ENCODE measurements around the gene HES1. TPM values are rescaled to one million over a fixed set of nuclear protein-coding genes. Genes with fewer than 3 reads are reported as not detected.

HES1 gene
- total and polyA plus RNA-seq, 2 experiments from 2014 or later = 42.7 to 60.8 TPM

GRCh38 chr3:194166682-194167479 is 30.9 kb downstream of the HES1 start:
- no peaks in the 10 kb centered on the region for H3K27me3 ChIP-seq (ENCODE audit: insufficient read depth)
- Mint-ChIP-seq H3K27ac (no peak overlapping the region), H3K27me3 (ENCODE audit: insufficient read depth, low read depth, poor library complexity) (peaks cover 8% of the 10 kb centered on the region), H3K4me3 (no peak overlapping the region), H3K4me1 (peaks cover 53% of the 10 kb centered on the region), H3K36me3 (ENCODE audit: low read depth) (no peaks in the 10 kb centered on the region), H3K9me3 (no peaks in the 10 kb centered on the region)
- no peak overlapping the region for H2AFZ ChIP-seq
- peaks cover 15% of the 10 kb centered on the region for H3K4me1 ChIP-seq (ENCODE audit: insufficient read depth)
- no peaks in the 10 kb centered on the region for H3K9me2 ChIP-seq (ENCODE audit: insufficient read depth)
- H3F3A ChIP-seq (replicated peaks; ENCODE audit: low read depth) = no peaks in the 10 kb centered on the region
- no peak overlapping the region for H3K4me3 ChIP-seq
- peak overlapping the region; percentile 37; the same call in 1 of the 2 replicates for H3K4me2 ChIP-seq
- no peaks in the 10 kb centered on the region for H4K20me1 ChIP-seq (replicated peaks; ENCODE audit: insufficient read depth)
- no peak for TF ChIP-seq EZH2 (IDR thresholded peaks at IDR 0.05; ENCODE audit: low read depth, unreplicated experiment)
- H3K27ac ChIP-seq (ENCODE audit: low read depth) = no peak overlapping the region
- ATAC-seq = peak; percentile 47
- H3K79me2 ChIP-seq (replicated peaks; ENCODE audit: insufficient read depth) = no peaks in the 10 kb centered on the region
- peak; percentile 44 for DNase-seq (ENCODE audit: low spot score)
- H3K36me3 ChIP-seq (ENCODE audit: insufficient read depth) = no peaks in the 10 kb centered on the region

GRCh38 chr3:194167480-194168282 is 31.7 kb downstream of the HES1 start:
- no peak for ATAC-seq
- H3K9me2 ChIP-seq (ENCODE audit: insufficient read depth) = no peaks in the 10 kb centered on the region

More at GRCh38 chr3:194167480-194168282, 31.7 kb downstream of the HES1 start:
- no peak overlapping the region for H3K27ac ChIP-seq (ENCODE audit: low read depth)
- Mint-ChIP-seq H3K27ac (no peak overlapping the region), H3K9me3 (no peaks in the 10 kb centered on the region), H3K36me3 (ENCODE audit: low read depth) (no peaks in the 10 kb centered on the region), H3K4me3 (no peak overlapping the region), H3K4me1 (peaks cover 52% of the 10 kb centered on the region), H3K27me3 (ENCODE audit: insufficient read depth, low read depth, poor library complexity) (peaks cover 8% of the 10 kb centered on the region)
- no peak for TF ChIP-seq REST (IDR thresholded peaks at IDR 0.05; ENCODE audit: unreplicated experiment)
- no peak for TF ChIP-seq ZNF462 (CRISPR knock-in tag; IDR thresholded peaks at IDR 0.05)
- TF ChIP-seq ETS1 (IDR thresholded peaks at IDR 0.05) = no peak
- no peak for TF ChIP-seq ZNF114 (CRISPR knock-in tag; IDR thresholded peaks at IDR 0.05)
- no peak for TF ChIP-seq NANOG (IDR thresholded peaks at IDR 0.05; ENCODE audit: borderline replicate concordance)
- peaks cover 15% of the 10 kb centered on the region for H3K4me1 ChIP-seq (ENCODE audit: insufficient read depth)
- H3F3A ChIP-seq (replicated peaks; ENCODE audit: low read depth) = no peaks in the 10 kb centered on the region
- H3K4me3 ChIP-seq = no peak overlapping the region
- no peak overlapping the region for H3K4me2 ChIP-seq
- no peaks in the 10 kb centered on the region for H3K27me3 ChIP-seq (ENCODE audit: insufficient read depth)
- H2AFZ ChIP-seq = no peak overlapping the region
- H3K79me2 ChIP-seq (replicated peaks; ENCODE audit: insufficient read depth) = no peaks in the 10 kb centered on the region
- H4K20me1 ChIP-seq (replicated peaks; ENCODE audit: insufficient read depth) = no peaks in the 10 kb centered on the region
- H3K36me3 ChIP-seq (ENCODE audit: insufficient read depth) = no peaks in the 10 kb centered on the region
- no peak for DNase-seq (ENCODE audit: low spot score)
